HepG2 (cell line): Measurements from ENCODE around the gene PPP1R15B. TPM values are rescaled to one million over a fixed set of nuclear protein-coding genes. Genes with fewer than 3 reads are reported as not detected.

ENCODE experiments used
- ATAC-seq: fragments of 200-7000 bp; cut with Tn5 transposase; 3 replicates; pipeline ENCODE4 v1.9.1; 2020; ENCODE audit warnings: mild to moderate bottlenecking, moderate library complexity
- BruUV-seq: library from RNA; stranded (reverse); fragments of 400-500 nt; replicated peaks from 2 replicates; lab custom pipeline; 2021; lab: Mats Ljungman, UMichigan
- CTCF ChIA-PET: fragments of 300-600 bp; formaldehyde crosslinking; extraction: SDS; loops from one replicate; lab custom pipeline; 2021; ENCODE audit warnings: low total read pairs, inconsistent platforms, low intra/inter-chr PET ratio; lab: Yijun Ruan, JAX
- POLR2A ChIA-PET: fragments of 350-600 bp; sonication (Branson Sonifier 250); formaldehyde crosslinking; loops from one replicate; lab custom pipeline; 2020; ENCODE audit warnings: antibody characterized with exemption, inconsistent platforms; lab: Yijun Ruan, JAX
- DNase-seq: peaks from one replicate; pipeline ENCODE4 v3.0.0-alpha.2; 2015; ENCODE audit warnings: low spot score
- FAIRE-seq: peaks from 3 replicates; lab custom pipeline; 2011; peaks lifted over from hg19 to GRCh38; lab: Jason Lieb, UNC
- H2AFZ ChIP-seq: one replicate; pipeline ENCODE4 v1.6.1; 2011; ENCODE audit warnings: low read length, inconsistent platforms
- H3K27ac ChIP-seq: fragments of 300-600 bp; 3 replicates; pipeline ENCODE4 v1.8.0; 2011; ENCODE audit warnings: mixed run types, mild to moderate bottlenecking, mixed read lengths, low read length, inconsistent platforms; ENCODE audit not compliant: insufficient read depth; ENCODE audit errors: extremely low read length
- H3K27me3 ChIP-seq, 2 experiments: fragments of 200-600 bp in 1 of 2; 2 replicates in 1 of 2; 3 replicates in 1 of 2; pipeline versions ENCODE4 v1.6.0 to v1.8.0; 2011; ENCODE audit warnings: low read length in 2 of 2, mild to moderate bottlenecking in 2 of 2, moderate library complexity in 2 of 2, inconsistent platforms in 1 of 2; ENCODE audit not compliant: insufficient read depth in 2 of 2, control insufficient read depth in 1 of 2
- H3K36me3 ChIP-seq, 2 experiments: fragments of 200-600 bp in 1 of 2; replicated peaks in 1 of 2; 2 replicates in 1 of 2; 3 replicates in 1 of 2; pipeline versions ENCODE4 v1.5.1 to v1.8.0; 2011; ENCODE audit warnings: low read length in 2 of 2, inconsistent platforms in 1 of 2; ENCODE audit not compliant: insufficient read depth in 2 of 2, control insufficient read depth in 1 of 2
- H3K4me1 ChIP-seq: 2 replicates; pipeline ENCODE4 v1.5.1; 2012; ENCODE audit warnings: low read length, inconsistent platforms; ENCODE audit not compliant: insufficient read depth
- H3K4me2 ChIP-seq: 2 replicates; pipeline ENCODE4 v1.6.0; 2011; ENCODE audit warnings: low read depth, low read length, inconsistent platforms
- H3K4me3 ChIP-seq, 3 experiments: fragments of 200-600 bp in 1 of 3; sonication (generic), shearing (Covaris generic) in 1 of 3; replicated peaks in 1 of 3; 2 replicates each; pipeline ENCODE4 v1.5.1; 2011 to 2016; ENCODE audit warnings: low read length in 3 of 3, inconsistent platforms in 2 of 3, low read depth in 2 of 3, mild to moderate bottlenecking in 2 of 3, control low read depth in 1 of 3, mixed read lengths in 1 of 3; ENCODE audit not compliant: insufficient read depth in 1 of 3
- H3K79me2 ChIP-seq: one replicate; pipeline ENCODE4 v1.6.1; 2011; ENCODE audit warnings: low read length, inconsistent platforms; ENCODE audit not compliant: insufficient read depth
- H3K9ac ChIP-seq: 2 replicates; pipeline ENCODE4 v1.6.0; 2011; ENCODE audit warnings: mild to moderate bottlenecking, low read depth, low read length, inconsistent platforms; ENCODE audit not compliant: insufficient read depth
- H3K9me3 ChIP-seq: 2 replicates; pipeline ENCODE4 v1.5.1; 2012; ENCODE audit warnings: mild to moderate bottlenecking, low read length
- H4K20me1 ChIP-seq: 2 replicates; pipeline ENCODE4 v1.6.0; 2011; ENCODE audit warnings: inconsistent platforms, mild to moderate bottlenecking, low read length, moderate library complexity; ENCODE audit not compliant: insufficient read depth
- AGO2 ChIP-seq: fragments of 200-400 bp; formaldehyde crosslinking; optimal IDR thresholded peaks from 2 replicates; pipeline ENCODE3; 2017; ENCODE audit warnings: mild to moderate bottlenecking, low read depth, low read length, moderate library complexity
- MIXL1 ChIP-seq: IDR thresholded peaks from 2 replicates; pipeline ENCODE4 v1.6.1; 2016
- MTF1 ChIP-seq: sonication (generic); formaldehyde crosslinking; IDR thresholded peaks from 2 replicates; pipeline ENCODE4 v1.5.0; 2020; ENCODE audit warnings: missing genetic modification reagents
- NKX3-1 ChIP-seq: sonication (generic); formaldehyde crosslinking; IDR thresholded peaks from 2 replicates; pipeline ENCODE4 v1.5.0; 2020; ENCODE audit warnings: missing genetic modification reagents
- POLR2AphosphoS5 ChIP-seq: IDR thresholded peaks from 2 replicates; pipeline ENCODE4 v1.6.1; 2012; ENCODE audit warnings: low read depth, low read length
- SMC3 ChIP-seq: IDR thresholded peaks from 2 replicates; pipeline ENCODE4 v1.6.1; 2011; ENCODE audit warnings: low read length, improper control_type of control experiment
- WGBS: methylation state at CpG from one replicate; pipeline ENCODE4 v1.1.6; 2017; ENCODE audit warnings: low lambda C conversion rate; 5-methylcytosine and 5-hydroxymethylcytosine counted together
- in situ Hi-C: cut with HindIII; loops from 2 replicates; pipeline ENCODE4 v1.10.0; 2017; ENCODE audit warnings: low pct_unique_long_range_greater_than_20kb; ENCODE audit not compliant: extremely low pct_ligation_motif_present
- intact Hi-C: fragments of 100-400 bp; cut with micrococcal nuclease; formaldehyde crosslinking; loops from one replicate; pipeline ENCODE4 v1.10.0; 2022; ENCODE audit not compliant: unreplicated experiment
- polyA plus RNA-seq, 8 experiments: library from polyadenylated mRNA; depleted of rRNA in 3 of 8; stranded (reverse) in 7 of 8; unstranded in 1 of 8; fragments of >200 nt; fragmentation: Illumina TruSeq in 4 of 8; extraction: Trizol in 4 of 8; gene quantifications; 2 replicates each; pipeline versions ENCODE4 v1.2.1 to v1.2.3, GENCODE V29; 2011 to 2016; ENCODE audit warnings: low read depth in 4 of 8, missing spikeins in 1 of 8, mixed read lengths in 1 of 8; ENCODE audit not compliant: insufficient read depth in 1 of 8
- total RNA-seq, 5 experiments: library from RNA; depleted of rRNA; stranded (reverse); fragments of >200 nt; fragmentation: Illumina TruSeq; extraction: Trizol; gene quantifications; 2 replicates each; pipeline ENCODE4 v1.2.3, GENCODE V29; 2016; ENCODE audit warnings: low read depth in 1 of 5
- TF ChIP-seq, protein P1 (sequence below): IDR thresholded peaks from 2 replicates; pipeline ENCODE4 v1.6.1; 2016; ENCODE audit warnings: low read depth, missing genetic modification reagents, missing compliant biosample characterization
- TF ChIP-seq, protein P2 (sequence below): sonication (generic); formaldehyde crosslinking; IDR thresholded peaks from 2 replicates; pipeline ENCODE4 v1.4.0; 2020; ENCODE audit warnings: missing genetic modification reagents
- TF ChIP-seq, protein P3 (sequence below): sonication (generic); formaldehyde crosslinking; IDR thresholded peaks from 2 replicates; pipeline ENCODE4 v1.8.0; 2022; ENCODE audit warnings: missing genetic modification reagents, mild to moderate bottlenecking, borderline replicate concordance
- TF ChIP-seq, protein P4 (sequence below): sonication (generic); formaldehyde crosslinking; IDR thresholded peaks from 2 replicates; pipeline ENCODE4 v1.4.0; 2020; ENCODE audit warnings: missing genetic modification reagents

The PPP1R15B gene
- total and polyA plus RNA-seq, 2 of the 13 experiments (the other 11 are each of a cell fraction or from before 2014, with no cell fraction given): 13.4 to 23.8 TPM

DNA sequence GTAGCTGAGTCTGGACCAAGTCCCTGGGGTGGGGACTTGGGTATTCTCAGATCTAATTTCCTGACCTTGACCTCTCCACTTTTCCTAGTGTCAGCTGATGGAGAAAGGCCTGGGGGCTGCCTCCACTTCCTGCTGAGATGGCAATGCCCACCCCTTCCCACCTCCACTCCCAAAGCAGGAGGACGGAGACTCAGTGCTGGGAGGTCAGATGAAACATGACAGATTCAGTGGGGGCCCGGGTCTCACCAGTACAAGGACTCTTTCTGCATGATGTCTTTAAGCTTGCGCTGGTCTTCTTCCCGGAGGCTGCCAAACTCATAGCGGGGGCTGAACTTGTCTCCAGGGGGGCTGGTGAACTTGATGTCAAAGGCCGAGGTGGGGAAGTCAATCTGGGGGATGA lies 35.6 kb upstream of the PPP1R15B start (continued):
- TF ChIP-seq, protein P1, sequence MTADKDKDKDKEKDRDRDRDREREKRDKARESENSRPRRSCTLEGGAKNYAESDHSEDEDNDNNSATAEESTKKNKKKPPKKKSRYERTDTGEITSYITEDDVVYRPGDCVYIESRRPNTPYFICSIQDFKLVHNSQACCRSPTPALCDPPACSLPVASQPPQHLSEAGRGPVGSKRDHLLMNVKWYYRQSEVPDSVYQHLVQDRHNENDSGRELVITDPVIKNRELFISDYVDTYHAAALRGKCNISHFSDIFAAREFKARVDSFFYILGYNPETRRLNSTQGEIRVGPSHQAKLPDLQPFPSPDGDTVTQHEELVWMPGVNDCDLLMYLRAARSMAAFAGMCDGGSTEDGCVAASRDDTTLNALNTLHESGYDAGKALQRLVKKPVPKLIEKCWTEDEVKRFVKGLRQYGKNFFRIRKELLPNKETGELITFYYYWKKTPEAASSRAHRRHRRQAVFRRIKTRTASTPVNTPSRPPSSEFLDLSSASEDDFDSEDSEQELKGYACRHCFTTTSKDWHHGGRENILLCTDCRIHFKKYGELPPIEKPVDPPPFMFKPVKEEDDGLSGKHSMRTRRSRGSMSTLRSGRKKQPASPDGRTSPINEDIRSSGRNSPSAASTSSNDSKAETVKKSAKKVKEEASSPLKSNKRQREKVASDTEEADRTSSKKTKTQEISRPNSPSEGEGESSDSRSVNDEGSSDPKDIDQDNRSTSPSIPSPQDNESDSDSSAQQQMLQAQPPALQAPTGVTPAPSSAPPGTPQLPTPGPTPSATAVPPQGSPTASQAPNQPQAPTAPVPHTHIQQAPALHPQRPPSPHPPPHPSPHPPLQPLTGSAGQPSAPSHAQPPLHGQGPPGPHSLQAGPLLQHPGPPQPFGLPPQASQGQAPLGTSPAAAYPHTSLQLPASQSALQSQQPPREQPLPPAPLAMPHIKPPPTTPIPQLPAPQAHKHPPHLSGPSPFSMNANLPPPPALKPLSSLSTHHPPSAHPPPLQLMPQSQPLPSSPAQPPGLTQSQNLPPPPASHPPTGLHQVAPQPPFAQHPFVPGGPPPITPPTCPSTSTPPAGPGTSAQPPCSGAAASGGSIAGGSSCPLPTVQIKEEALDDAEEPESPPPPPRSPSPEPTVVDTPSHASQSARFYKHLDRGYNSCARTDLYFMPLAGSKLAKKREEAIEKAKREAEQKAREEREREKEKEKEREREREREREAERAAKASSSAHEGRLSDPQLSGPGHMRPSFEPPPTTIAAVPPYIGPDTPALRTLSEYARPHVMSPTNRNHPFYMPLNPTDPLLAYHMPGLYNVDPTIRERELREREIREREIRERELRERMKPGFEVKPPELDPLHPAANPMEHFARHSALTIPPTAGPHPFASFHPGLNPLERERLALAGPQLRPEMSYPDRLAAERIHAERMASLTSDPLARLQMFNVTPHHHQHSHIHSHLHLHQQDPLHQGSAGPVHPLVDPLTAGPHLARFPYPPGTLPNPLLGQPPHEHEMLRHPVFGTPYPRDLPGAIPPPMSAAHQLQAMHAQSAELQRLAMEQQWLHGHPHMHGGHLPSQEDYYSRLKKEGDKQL (CRISPR knock-in tag): no peak
- no peak for TF ChIP-seq POLR2AphosphoS5
- TF ChIP-seq MIXL1 (CRISPR knock-in tag): no peak

DNA sequence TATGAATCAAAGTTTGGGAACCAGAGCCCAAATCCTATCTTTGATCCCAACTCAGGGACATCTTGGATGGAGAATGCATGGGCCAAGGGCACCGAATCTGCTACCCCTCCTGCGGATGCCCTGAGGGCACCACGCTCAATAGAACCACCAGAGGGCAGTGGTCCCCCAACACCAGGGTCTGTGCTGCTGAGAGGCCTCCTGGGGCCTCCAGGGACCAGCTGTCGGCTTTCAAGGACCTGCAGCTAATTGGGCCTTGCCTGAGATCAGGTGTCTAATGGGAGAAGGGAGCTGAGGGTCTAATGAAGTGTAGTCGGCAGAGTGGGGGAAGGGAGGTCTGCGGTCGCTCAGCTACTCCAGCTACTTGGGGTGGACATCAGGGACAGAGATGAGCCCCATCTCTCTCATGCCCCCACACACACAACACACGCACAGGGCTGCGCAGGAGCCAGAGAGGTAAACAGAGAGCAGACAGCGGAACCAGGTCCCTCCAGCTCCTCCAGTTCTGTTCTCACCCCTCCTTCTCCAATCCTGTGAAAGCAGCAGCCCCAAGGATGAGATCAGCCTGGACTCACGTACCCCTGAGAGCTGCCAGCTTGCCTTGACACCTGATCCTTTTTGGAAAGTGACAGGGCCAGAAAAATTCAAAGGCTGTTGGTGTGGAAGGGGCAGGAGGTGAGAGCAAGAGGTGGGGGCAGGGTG lies 34.9 kb upstream of the PPP1R15B start:
- H3K79me2 ChIP-seq: no peaks in the 10 kb centered on the region
- no peak overlapping the region for H3K4me3 ChIP-seq
- no peak overlapping the region for H3K4me2 ChIP-seq
- no peak overlapping the region for H3K9ac ChIP-seq
- POLR2A ChIA-PET: interaction anchor here (1.4 to 1.7 kb wide), 2 partner anchors 47 to 56 kb away, joined by 6 to 7 read pairs; partner anchors contain the start of gene PIK3C2B
- peak; percentile 55 for DNase-seq
- intact Hi-C loops (loop anchor here (1.0 to 2.0 kb wide), 3 partner anchors 14 to 57 kb away; partner anchors contain the start of gene PIK3C2B), in situ Hi-C loops (loop anchor here (5.0 kb wide), 1 partner anchor 56 kb away; no protein-coding TSS in a partner anchor)
- no peak overlapping the region for H2AFZ ChIP-seq
- no peaks in the 10 kb centered on the region for H4K20me1 ChIP-seq
- no peaks in the 10 kb centered on the region for H3K27me3 ChIP-seq
- WGBS: 72% methylated on average over 5 of the region's 11 CpGs
- H3K27ac ChIP-seq: no peak overlapping the region
- FAIRE-seq: peak; percentile 68
- no peaks in the 10 kb centered on the region for H3K9me3 ChIP-seq
- no TSS peak for BruUV-seq
- peaks cover 12% of the 10 kb centered on the region for H3K4me1 ChIP-seq
- peak; percentile 94 for ATAC-seq
- H3K36me3 ChIP-seq: peaks cover 4 to 5% of the 10 kb centered on the region in 2 experiments; a peak in 4 of 5 replicates
- CTCF ChIA-PET: interaction anchor here (1.3 to 3.0 kb wide), 3 partner anchors 15 to 56 kb away, joined by 3 to 78 read pairs (median 10); partner anchors contain the start of gene PIK3C2B
- TF ChIP-seq, protein P2, sequence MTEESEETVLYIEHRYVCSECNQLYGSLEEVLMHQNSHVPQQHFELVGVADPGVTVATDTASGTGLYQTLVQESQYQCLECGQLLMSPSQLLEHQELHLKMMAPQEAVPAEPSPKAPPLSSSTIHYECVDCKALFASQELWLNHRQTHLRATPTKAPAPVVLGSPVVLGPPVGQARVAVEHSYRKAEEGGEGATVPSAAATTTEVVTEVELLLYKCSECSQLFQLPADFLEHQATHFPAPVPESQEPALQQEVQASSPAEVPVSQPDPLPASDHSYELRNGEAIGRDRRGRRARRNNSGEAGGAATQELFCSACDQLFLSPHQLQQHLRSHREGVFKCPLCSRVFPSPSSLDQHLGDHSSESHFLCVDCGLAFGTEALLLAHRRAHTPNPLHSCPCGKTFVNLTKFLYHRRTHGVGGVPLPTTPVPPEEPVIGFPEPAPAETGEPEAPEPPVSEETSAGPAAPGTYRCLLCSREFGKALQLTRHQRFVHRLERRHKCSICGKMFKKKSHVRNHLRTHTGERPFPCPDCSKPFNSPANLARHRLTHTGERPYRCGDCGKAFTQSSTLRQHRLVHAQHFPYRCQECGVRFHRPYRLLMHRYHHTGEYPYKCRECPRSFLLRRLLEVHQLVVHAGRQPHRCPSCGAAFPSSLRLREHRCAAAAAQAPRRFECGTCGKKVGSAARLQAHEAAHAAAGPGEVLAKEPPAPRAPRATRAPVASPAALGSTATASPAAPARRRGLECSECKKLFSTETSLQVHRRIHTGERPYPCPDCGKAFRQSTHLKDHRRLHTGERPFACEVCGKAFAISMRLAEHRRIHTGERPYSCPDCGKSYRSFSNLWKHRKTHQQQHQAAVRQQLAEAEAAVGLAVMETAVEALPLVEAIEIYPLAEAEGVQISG: 0 out of 2 replicates have a peak, but pooled peaks have one; percentile 10
- TF ChIP-seq, protein P3, sequence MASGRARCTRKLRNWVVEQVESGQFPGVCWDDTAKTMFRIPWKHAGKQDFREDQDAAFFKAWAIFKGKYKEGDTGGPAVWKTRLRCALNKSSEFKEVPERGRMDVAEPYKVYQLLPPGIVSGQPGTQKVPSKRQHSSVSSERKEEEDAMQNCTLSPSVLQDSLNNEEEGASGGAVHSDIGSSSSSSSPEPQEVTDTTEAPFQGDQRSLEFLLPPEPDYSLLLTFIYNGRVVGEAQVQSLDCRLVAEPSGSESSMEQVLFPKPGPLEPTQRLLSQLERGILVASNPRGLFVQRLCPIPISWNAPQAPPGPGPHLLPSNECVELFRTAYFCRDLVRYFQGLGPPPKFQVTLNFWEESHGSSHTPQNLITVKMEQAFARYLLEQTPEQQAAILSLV (CRISPR knock-in tag): peak; percentile 31; the same call in 1 of the 2 replicates
- TF ChIP-seq SMC3 (peak; percentile 75), NKX3-1 (CRISPR knock-in tag) (no peak), AGO2 (no peak), MTF1 (CRISPR knock-in tag) (no peak)
- TF ChIP-seq, protein P4, sequence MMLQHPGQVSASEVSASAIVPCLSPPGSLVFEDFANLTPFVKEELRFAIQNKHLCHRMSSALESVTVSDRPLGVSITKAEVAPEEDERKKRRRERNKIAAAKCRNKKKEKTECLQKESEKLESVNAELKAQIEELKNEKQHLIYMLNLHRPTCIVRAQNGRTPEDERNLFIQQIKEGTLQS (CRISPR knock-in tag): no peak
